IPS-18a (cell line): ENCODE results near the gene CRTC2.
"Not testable (repeated sequence)": the region's sequence is repeated elsewhere in the genome, so short reads cannot be mapped to it uniquely, and the experiment has no call there.

Experiments used
- H3K27ac ChIP-seq: one replicate; pipeline ENCODE4 v1.5.1; 2013; ENCODE audit warnings: low read length
- H3K27me3 ChIP-seq: one replicate; pipeline ENCODE4 v1.6.1; 2013; ENCODE audit warnings: mild to moderate bottlenecking, low read length; ENCODE audit not compliant: control insufficient read depth, insufficient read depth
- H3K36me3 ChIP-seq: one replicate; pipeline ENCODE4 v1.6.1; 2013; ENCODE audit warnings: low read depth, low read length; ENCODE audit not compliant: control insufficient read depth
- H3K4me1 ChIP-seq: one replicate; pipeline ENCODE4 v1.6.1; 2013; ENCODE audit warnings: low read depth, low read length; ENCODE audit not compliant: control insufficient read depth
- H3K4me3 ChIP-seq: one replicate; pipeline ENCODE4 v1.5.1; 2013; ENCODE audit warnings: low read length
- H3K9ac ChIP-seq: one replicate; pipeline ENCODE4 v1.6.1; 2013; ENCODE audit warnings: mild to moderate bottlenecking, low read length, moderate library complexity
- H3K9me3 ChIP-seq: one replicate; pipeline ENCODE4 v1.6.1; 2013; ENCODE audit warnings: low read depth, low read length; ENCODE audit not compliant: control insufficient read depth

The CRTC2 gene

GRCh38 chr1:153958111-153958960 lies at the start of gene CRTC2:
CRTC2 (minus strand) TSS chr1:153958612; CDS start chr1:153958497, 115 bp downstream.
- peaks cover 19% of the 10 kb centered on the region for H3K4me1 ChIP-seq

GRCh38 chr1:154006136-154006535 lies 47.7 kb upstream of the CRTC2 start:
- Histone ChIP-seq H3K4me1 (no peaks in the 10 kb centered on the region), H3K27me3 (no peaks in the 10 kb centered on the region), H3K9ac (no peak overlapping the region), H3K4me3 (no peak overlapping the region), H3K9me3 (no peaks in the 10 kb centered on the region), H3K36me3 (no peaks in the 10 kb centered on the region), H3K27ac (no peak overlapping the region)

More at GRCh38 chr1:153958111-153958960, at the start of gene CRTC2:
- Histone ChIP-seq H3K27me3 (no peaks in the 10 kb centered on the region), H3K9me3 (no peaks in the 10 kb centered on the region), H3K27ac (peak within 1 kb of the TSS; percentile 19), H3K36me3 (peaks cover 20% of the 10 kb centered on the region), H3K9ac (peak within 1 kb of the TSS; percentile 71), H3K4me3 (peak within 1 kb of the TSS; percentile 90)

GRCh38 chr1:154000420-154000819 lies 42.0 kb upstream of the CRTC2 start:
- Histone ChIP-seq H3K27me3 (no peaks in the 10 kb centered on the region), H3K9ac (no peak overlapping the region), H3K9me3 (no peaks in the 10 kb centered on the region), H3K27ac (no peak overlapping the region), H3K36me3 (peaks cover 2% of the 10 kb centered on the region), H3K4me1 (no peaks in the 10 kb centered on the region), H3K4me3 (no peak overlapping the region)

- not testable (repeated sequence) for H3K9me3 ChIP-seq, H3K4me1 ChIP-seq, H3K4me3 ChIP-seq, H3K9ac ChIP-seq, H3K27ac ChIP-seq, H3K27me3 ChIP-seq
- H3K36me3 ChIP-seq, result peaks cover 24% of the 10 kb centered on the region
Measured at GRCh38 chr1:153996882-153997281, 38.5 kb upstream of the CRTC2 start.

GRCh38 chr1:153995640-153996039 lies 37.2 kb upstream of the CRTC2 start:
- no peak overlapping the region for H3K4me3 ChIP-seq
- peaks cover 9% of the 10 kb centered on the region for H3K4me1 ChIP-seq
- no peak overlapping the region for H3K9ac ChIP-seq
- H3K36me3 ChIP-seq, result peaks cover 33% of the 10 kb centered on the region
- H3K9me3 ChIP-seq, result no peaks in the 10 kb centered on the region
- no peak overlapping the region for H3K27ac ChIP-seq
- H3K27me3 ChIP-seq, result no peaks in the 10 kb centered on the region

- H3K27me3 ChIP-seq, result no peaks in the 10 kb centered on the region
- H3K9ac ChIP-seq, result no peak overlapping the region
- H3K9me3 ChIP-seq, result no peaks in the 10 kb centered on the region
- peaks cover 33% of the 10 kb centered on the region for H3K36me3 ChIP-seq
- no peak overlapping the region for H3K4me3 ChIP-seq
- no peak overlapping the region for H3K27ac ChIP-seq
- peaks cover 9% of the 10 kb centered on the region for H3K4me1 ChIP-seq
Measured at GRCh38 chr1:153995202-153995601, 36.8 kb upstream of the CRTC2 start.

GRCh38 chr1:153991806-153992205 lies 33.4 kb upstream of the CRTC2 start:
- Histone ChIP-seq H3K36me3 (peaks cover 33% of the 10 kb centered on the region), H3K4me1 (peaks cover 11% of the 10 kb centered on the region)

GRCh38 chr1:153991151-153991630 lies 32.8 kb upstream of the CRTC2 start:
- Histone ChIP-seq H3K27me3 (no peaks in the 10 kb centered on the region), H3K27ac (peak overlapping the region; percentile 92), H3K4me3 (peak overlapping the region; percentile 85), H3K4me1 (peaks cover 16% of the 10 kb centered on the region), H3K36me3 (peaks cover 33% of the 10 kb centered on the region), H3K9me3 (no peaks in the 10 kb centered on the region), H3K9ac (peak overlapping the region; percentile 92)

More at GRCh38 chr1:153991806-153992205, 33.4 kb upstream of the CRTC2 start:
- Histone ChIP-seq H3K27me3 (no peaks in the 10 kb centered on the region), H3K4me3 (peak overlapping the region; percentile 85), H3K27ac (no peak overlapping the region), H3K9me3 (no peaks in the 10 kb centered on the region), H3K9ac (peak overlapping the region; percentile 92)

- no peaks in the 10 kb centered on the region for H3K27me3 ChIP-seq
- peak within 1 kb of the TSS; percentile 92 for H3K9ac ChIP-seq
- peak within 1 kb of the TSS; percentile 85 for H3K4me3 ChIP-seq
- H3K36me3 ChIP-seq, result peaks cover 33% of the 10 kb centered on the region
- H3K9me3 ChIP-seq, result no peaks in the 10 kb centered on the region
- peaks cover 16% of the 10 kb centered on the region for H3K4me1 ChIP-seq
- H3K27ac ChIP-seq, result peak within 1 kb of the TSS; percentile 92
Measured at GRCh38 chr1:153990468-153991150, 32.2 kb upstream of the CRTC2 start, which contains the start of gene RPS27. RPS27 (plus strand) TSS chr1:153990762; CDS start chr1:153990797, 35 bp downstream.

GRCh38 chr1:153987621-153988020 lies 29.2 kb upstream of the CRTC2 start:
- H3K4me3 ChIP-seq, result no peak overlapping the region
- H3K36me3 ChIP-seq, result peaks cover 24% of the 10 kb centered on the region
- H3K9me3 ChIP-seq, result no peaks in the 10 kb centered on the region
- H3K9ac ChIP-seq, result no peak overlapping the region
- no peaks in the 10 kb centered on the region for H3K27me3 ChIP-seq
- H3K27ac ChIP-seq, result no peak overlapping the region
- peaks cover 26% of the 10 kb centered on the region for H3K4me1 ChIP-seq

- peak within 1 kb of the TSS; percentile 81 for H3K27ac ChIP-seq
- H3K9me3 ChIP-seq, result no peaks in the 10 kb centered on the region
- H3K4me3 ChIP-seq, result peak within 1 kb of the TSS; percentile 92
Measured at GRCh38 chr1:153985941-153986761, 27.7 kb upstream of the CRTC2 start, which contains the start of gene RAB13. RAB13 (minus strand) TSS chr1:153986339; CDS start chr1:153986236, 103 bp downstream.

More at GRCh38 chr1:153985941-153986761, 27.7 kb upstream of the CRTC2 start, which contains the start of gene RAB13:
- H3K9ac ChIP-seq, result peak within 1 kb of the TSS; percentile 89
- H3K4me1 ChIP-seq, result peaks cover 17% of the 10 kb centered on the region
- H3K36me3 ChIP-seq, result peaks cover 19% of the 10 kb centered on the region
- H3K27me3 ChIP-seq, result no peaks in the 10 kb centered on the region
